Uterus (tissue), 2 donors: ENCODE measurements around the gene KIAA1755.

Experiments used
- POLR2A ChIP-seq, 2 donors: fragments of 450-650 bp; IDR thresholded peaks; one replicate each; pipeline ENCODE4 v1.6.1; 2016; ENCODE audit warnings: antibody characterized with exemption in 2 of 2, mild to moderate bottlenecking in 1 of 2, moderate library complexity in 1 of 2
- TF ChIP-seq, protein P1 (sequence below), 4 experiments: fragments of 200-600 bp in 2 of 4; fragments of 450-650 bp in 2 of 4; sonication (generic) in 2 of 4; IDR thresholded peaks; one replicate each; pipeline ENCODE4 v1.5.1; 2016 to 2019; ENCODE audit warnings: antibody characterized with exemption in 4 of 4, mild to moderate bottlenecking in 2 of 4, moderate library complexity in 1 of 4

DNA sequence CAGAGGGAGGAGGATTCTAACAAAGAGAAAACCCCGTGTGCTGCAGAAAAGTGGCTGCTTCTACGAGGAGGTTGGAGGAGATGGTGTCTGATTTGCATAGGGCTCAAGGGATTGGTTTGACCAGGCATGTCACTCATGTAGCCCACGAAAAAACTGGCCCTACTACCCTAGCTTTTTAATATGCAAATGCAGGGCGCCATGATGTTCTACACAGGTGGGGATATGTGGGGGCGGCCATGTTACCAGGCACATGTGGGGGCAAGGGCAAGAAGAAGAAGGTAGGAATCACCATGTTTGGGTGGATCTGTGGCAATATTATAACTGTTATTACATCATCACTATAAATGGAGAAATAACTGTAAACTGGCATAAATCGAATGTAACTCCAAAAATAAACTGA is 9.9 kb downstream of the KIAA1755 start:
- TF ChIP-seq, protein P1, sequence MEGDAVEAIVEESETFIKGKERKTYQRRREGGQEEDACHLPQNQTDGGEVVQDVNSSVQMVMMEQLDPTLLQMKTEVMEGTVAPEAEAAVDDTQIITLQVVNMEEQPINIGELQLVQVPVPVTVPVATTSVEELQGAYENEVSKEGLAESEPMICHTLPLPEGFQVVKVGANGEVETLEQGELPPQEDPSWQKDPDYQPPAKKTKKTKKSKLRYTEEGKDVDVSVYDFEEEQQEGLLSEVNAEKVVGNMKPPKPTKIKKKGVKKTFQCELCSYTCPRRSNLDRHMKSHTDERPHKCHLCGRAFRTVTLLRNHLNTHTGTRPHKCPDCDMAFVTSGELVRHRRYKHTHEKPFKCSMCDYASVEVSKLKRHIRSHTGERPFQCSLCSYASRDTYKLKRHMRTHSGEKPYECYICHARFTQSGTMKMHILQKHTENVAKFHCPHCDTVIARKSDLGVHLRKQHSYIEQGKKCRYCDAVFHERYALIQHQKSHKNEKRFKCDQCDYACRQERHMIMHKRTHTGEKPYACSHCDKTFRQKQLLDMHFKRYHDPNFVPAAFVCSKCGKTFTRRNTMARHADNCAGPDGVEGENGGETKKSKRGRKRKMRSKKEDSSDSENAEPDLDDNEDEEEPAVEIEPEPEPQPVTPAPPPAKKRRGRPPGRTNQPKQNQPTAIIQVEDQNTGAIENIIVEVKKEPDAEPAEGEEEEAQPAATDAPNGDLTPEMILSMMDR (IDR thresholded peaks at IDR 0.05), result no peak
- no peak for TF ChIP-seq POLR2A (IDR thresholded peaks at IDR 0.05)
